ENCODE results near the gene EZH1.
"Not testable (repeated sequence)": the region's sequence is repeated elsewhere in the genome, so short reads cannot be mapped to it uniquely, and the experiment has no call there.

EZH1 gene

GRCh38 chr17:42667088-42667951, 77.5 kb downstream of the EZH1 start (continued):
- TF ChIP-seq PATZ1 (CRISPR knock-in tag; IDR thresholded peaks at IDR 0.05; ENCODE audit: borderline replicate concordance): no peak

- not testable (repeated sequence) for ATAC-seq
Observed at GRCh38 chr17:42666126-42666525, 78.7 kb downstream of the EZH1 start.

GRCh38 chr17:42665581-42666001, 79.2 kb downstream of the EZH1 start:
- TF ChIP-seq CREB5 (CRISPR knock-in tag; IDR thresholded peaks at IDR 0.05; ENCODE audit: low read depth) (no peak), BACH2 (CRISPR knock-in tag; IDR thresholded peaks at IDR 0.05; ENCODE audit: borderline replicate concordance) (no peak), ZNF70 (CRISPR knock-in tag; IDR thresholded peaks at IDR 0.05) (no peak)
- no peak for ATAC-seq

GRCh38 chr17:42660692-42661345, 84.0 kb downstream of the EZH1 start:
- TF ChIP-seq ZFP30 (CRISPR knock-in tag; IDR thresholded peaks at IDR 0.05) (no peak), ZC3H10 (CRISPR knock-in tag; IDR thresholded peaks at IDR 0.05) (no peak), ZFP3 (CRISPR knock-in tag; IDR thresholded peaks at IDR 0.05) (no peak), ARNTL (CRISPR knock-in tag; IDR thresholded peaks at IDR 0.05; ENCODE audit: borderline replicate concordance, low read depth) (no peak), CSDC2 (CRISPR knock-in tag; IDR thresholded peaks at IDR 0.05) (no peak), CREB5 (CRISPR knock-in tag; IDR thresholded peaks at IDR 0.05; ENCODE audit: low read depth) (no peak), TOX (CRISPR knock-in tag; IDR thresholded peaks at IDR 0.05; ENCODE audit: borderline replicate concordance) (no peak), BACH2 (CRISPR knock-in tag; IDR thresholded peaks at IDR 0.05; ENCODE audit: borderline replicate concordance) (no peak), CSRNP3 (CRISPR knock-in tag; IDR thresholded peaks at IDR 0.05) (no peak), ZNF565 (CRISPR knock-in tag; conservative IDR thresholded peaks at IDR 0.05; ENCODE audit: low read depth) (no peak), OSR1 (CRISPR knock-in tag; IDR thresholded peaks at IDR 0.05) (no peak), ISL1 (CRISPR knock-in tag; IDR thresholded peaks at IDR 0.05) (no peak; the same call in 1 of the 2 replicates), SNAI2 (CRISPR knock-in tag; IDR thresholded peaks at IDR 0.05) (no peak), ZNF8 (CRISPR knock-in tag; IDR thresholded peaks at IDR 0.05) (no peak)
- peak; percentile 69 for ATAC-seq

- ATAC-seq: peak; percentile 56
Observed at GRCh38 chr17:42659932-42660274, 84.9 kb downstream of the EZH1 start.

- peak; percentile 91 for ATAC-seq
- no peak for TF ChIP-seq RARB (CRISPR knock-in tag; IDR thresholded peaks at IDR 0.05)
- TF ChIP-seq ZNF565 (CRISPR knock-in tag; conservative IDR thresholded peaks at IDR 0.05; ENCODE audit: low read depth): no peak
- no peak for TF ChIP-seq POU6F1 (CRISPR knock-in tag; IDR thresholded peaks at IDR 0.05; ENCODE audit: borderline replicate concordance, low read depth)
- no peak for TF ChIP-seq CSDC2 (CRISPR knock-in tag; IDR thresholded peaks at IDR 0.05)
- TF ChIP-seq SNAI2 (CRISPR knock-in tag; IDR thresholded peaks at IDR 0.05): no peak
- no peak for TF ChIP-seq GLIS3 (CRISPR knock-in tag; IDR thresholded peaks at IDR 0.05)
- TF ChIP-seq BACH2 (CRISPR knock-in tag; IDR thresholded peaks at IDR 0.05; ENCODE audit: borderline replicate concordance): no peak
- no peak for TF ChIP-seq TOX (CRISPR knock-in tag; IDR thresholded peaks at IDR 0.05; ENCODE audit: borderline replicate concordance)
- no peak for TF ChIP-seq ZFP30 (CRISPR knock-in tag; IDR thresholded peaks at IDR 0.05)
- TF ChIP-seq CREB5 (CRISPR knock-in tag; IDR thresholded peaks at IDR 0.05; ENCODE audit: low read depth): no peak
- no peak for TF ChIP-seq ZC3H10 (CRISPR knock-in tag; IDR thresholded peaks at IDR 0.05)
- no peak for TF ChIP-seq OSR1 (CRISPR knock-in tag; IDR thresholded peaks at IDR 0.05)
- no peak for TF ChIP-seq ESRRG (CRISPR knock-in tag; IDR thresholded peaks at IDR 0.05)
- TF ChIP-seq ZNF70 (CRISPR knock-in tag; IDR thresholded peaks at IDR 0.05): no peak
- no peak for TF ChIP-seq ISL1 (CRISPR knock-in tag; IDR thresholded peaks at IDR 0.05)
- no peak for TF ChIP-seq ZNF8 (CRISPR knock-in tag; IDR thresholded peaks at IDR 0.05)
Observed at GRCh38 chr17:42659079-42659931, 85.5 kb downstream of the EZH1 start, which contains the start of gene TUBG2. Gene TUBG2, plus strand, starts transcription at chr17:42659284. Its CDS starts 220 bp downstream, at chr17:42659504.

All from SK-N-SH treated with all-trans-retinoic acid at 6 μM for 48 hours (cell line).